ENCODE results near the gene SETD4. TPM values are rescaled to one million over a fixed set of nuclear protein-coding genes. Genes with fewer than 3 reads are reported as not detected.
A peak's percentile ranks its signal among the peaks of the same experiment; 100 is the strongest.

The SETD4 gene
- total and polyA plus RNA-seq, 2 of the 4 experiments (the other 2 are of a cell fraction): 9.5 to 11.4 TPM

- H3K18ac ChIP-seq (ENCODE audit: low read depth, low read length): no peak overlapping the region
- H2BK120ac ChIP-seq (ENCODE audit: low read depth, low read length): no peak overlapping the region
- H4K91ac ChIP-seq (ENCODE audit: insufficient read depth, low read depth, low read length): no peak overlapping the region
- in situ Hi-C loops (cut with MboI; ENCODE audit: low sequenced_read_pairs) (no loop called here), intact Hi-C loops (cut with micrococcal nuclease) (no loop called here), dilution Hi-C loops (cut with HindIII; ENCODE audit: low sequenced_read_pairs, unreplicated experiment) (no loop called here)
- H3K23ac ChIP-seq (ENCODE audit: low read depth, low read length): 0 out of 2 replicates have a peak overlapping the region, but pooled peaks have one; percentile 20
- TF ChIP-seq CTCF (conservative IDR thresholded peaks at IDR 0.05; ENCODE audit: low read depth, low read length) (no peak), BHLHE40 (IDR thresholded peaks at IDR 0.05; ENCODE audit: low read depth, low read length) (no peak), ELK1 (IDR thresholded peaks at IDR 0.05; ENCODE audit: borderline replicate concordance, low read depth, low read length) (no peak), RAD21 (IDR thresholded peaks at IDR 0.05; ENCODE audit: low read length) (no peak), RCOR1 (IDR thresholded peaks at IDR 0.05; ENCODE audit: insufficient replicate concordance, low read length) (no peak), NFE2L2 (IDR thresholded peaks at IDR 0.05; ENCODE audit: low read depth, low read length) (no peak), POLR2A (IDR thresholded peaks at IDR 0.05; ENCODE audit: low read depth, low read length) (no peak), MAZ (IDR thresholded peaks at IDR 0.05; ENCODE audit: borderline replicate concordance, low read depth, low read length) (no peak), MAFK (IDR thresholded peaks at IDR 0.05; ENCODE audit: low read depth, low read length) (no peak), USF2 (IDR thresholded peaks at IDR 0.05; ENCODE audit: low read depth, low read length) (no peak), MXI1 (IDR thresholded peaks at IDR 0.05; ENCODE audit: borderline replicate concordance, low read depth, low read length) (no peak)
- ChIA-PET CTCF (interaction anchor here (0.6 kb wide), 1 partner anchor 285 kb away, joined by 4 read pairs; no protein-coding TSS in a partner anchor), POLR2A (ENCODE audit: unreplicated experiment) (no interaction called here)
- no peak overlapping the region for H4K8ac ChIP-seq (ENCODE audit: low read depth in 2 of 2, low read length in 2 of 2)
- H3K27me3 ChIP-seq (ENCODE audit: control insufficient read depth, insufficient read depth, low read length): no peaks in the 10 kb centered on the region
- H3K4me2 ChIP-seq (ENCODE audit: low read depth, low read length): no peak overlapping the region
- H3K79me1 ChIP-seq (ENCODE audit: low read depth in 1 of 2, low read length in 2 of 2): peaks cover 25 to 43% of the 10 kb centered on the region in 2 experiments; a peak in 3 of 4 replicates
- DNase-seq (no peak), ATAC-seq (ENCODE audit: low read depth) (no peak)
- no TSS peak for BruUV-seq (replicated peaks)
- 65% methylated on average over 2 of the region's 3 CpGs; no CpG with 5 or more reads in 1 of the 2 experiments for WGBS, 2 experiments (ENCODE audit: extremely low coverage in 2 of 2, insufficient read length in 1 of 2)
- no peak overlapping the region for H3K56ac ChIP-seq (ENCODE audit: extremely low read depth, insufficient read depth, low read length)
- H2AK9ac ChIP-seq (replicated peaks; ENCODE audit: low read depth, low read length, poor library complexity): no peak overlapping the region
- H2BK20ac ChIP-seq (ENCODE audit: low read depth, low read length): no peak overlapping the region
- peaks cover 7% of the 10 kb centered on the region for H3K9me3 ChIP-seq (ENCODE audit: control insufficient read depth, insufficient read depth, low read length)
- no peak overlapping the region for H2AK5ac ChIP-seq (ENCODE audit: low read depth, low read length)
- H3K9me1 ChIP-seq (ENCODE audit: insufficient read depth, low read length): peaks cover 11% of the 10 kb centered on the region
- H3K4me1 ChIP-seq (ENCODE audit: control insufficient read depth, insufficient read depth, low read length): peaks cover 10% of the 10 kb centered on the region
- H3K27ac ChIP-seq (ENCODE audit: insufficient read depth, low read length): no peak overlapping the region
- H4K20me1 ChIP-seq (ENCODE audit: insufficient read depth, low read length): peaks cover 10% of the 10 kb centered on the region; the same call in 1 of the 2 replicates
- H2BK15ac ChIP-seq (ENCODE audit: low read depth, low read length): no peak overlapping the region
- no peak overlapping the region for H4K5ac ChIP-seq (ENCODE audit: low read depth, low read length)
- peaks cover 17% of the 10 kb centered on the region for H3K36me3 ChIP-seq (ENCODE audit: control insufficient read depth, insufficient read depth, low read length)
- H3K4ac ChIP-seq (ENCODE audit: low read depth, low read length): no peak overlapping the region
- H3K9ac ChIP-seq (ENCODE audit: low read depth, low read length): no peak overlapping the region
- H2BK5ac ChIP-seq (ENCODE audit: low read depth, low read length, poor library complexity, severe bottlenecking): no peak overlapping the region
- H2AFZ ChIP-seq (replicated peaks; ENCODE audit: low read length, poor library complexity): no peak overlapping the region
- no peak overlapping the region for H3K4me3 ChIP-seq (ENCODE audit: insufficient read depth, low read depth, low read length)
- no peak overlapping the region for H3K14ac ChIP-seq (replicated peaks; ENCODE audit: low read depth, low read length)
Observed at GRCh38 chr21:36073181-36073580, 12.9 kb upstream of the SETD4 start.

All from IMR-90 (cell line).